Mammary epithelial cell (primary cell): ENCODE results near the gene MYO15A.

Source experiments
- CTCF ChIP-seq, 2 donors: IDR thresholded peaks in 1 of 2; conservative IDR thresholded peaks in 1 of 2; 2 replicates each; pipeline ENCODE4 v1.5.1; 2011 to 2012; ENCODE audit warnings: inconsistent platforms in 2 of 2, low read length in 2 of 2, mild to moderate bottlenecking in 2 of 2, control low read depth in 1 of 2, low read depth in 1 of 2; ENCODE audit not compliant: insufficient read depth in 1 of 2; ENCODE audit errors: extremely low read depth in 1 of 2
- EZH2 ChIP-seq: IDR thresholded peaks from 2 replicates; pipeline ENCODE4 v1.6.1; 2012; ENCODE audit warnings: low read length, inconsistent platforms, borderline replicate concordance

GRCh38 chr17:18185832-18186626, 77.5 kb downstream of the MYO15A start:
- no peak for TF ChIP-seq CTCF (conservative IDR thresholded peaks at IDR 0.05 in 1 of 2, IDR thresholded peaks at IDR 0.05 in 1 of 2; ENCODE audit: extremely low read depth in 1 of 2, insufficient read depth in 1 of 2, low read depth in 1 of 2, low read length in 2 of 2)
- no peak for TF ChIP-seq EZH2
